ENCODE results near the gene GRIK3. TPM values are rescaled to one million over a fixed set of nuclear protein-coding genes. Genes with fewer than 3 reads are reported as not detected.

The GRIK3 gene
- polyA plus RNA-seq, 2 of the 4 experiments (the other 2 are of a cell fraction), result not detected

DNA sequence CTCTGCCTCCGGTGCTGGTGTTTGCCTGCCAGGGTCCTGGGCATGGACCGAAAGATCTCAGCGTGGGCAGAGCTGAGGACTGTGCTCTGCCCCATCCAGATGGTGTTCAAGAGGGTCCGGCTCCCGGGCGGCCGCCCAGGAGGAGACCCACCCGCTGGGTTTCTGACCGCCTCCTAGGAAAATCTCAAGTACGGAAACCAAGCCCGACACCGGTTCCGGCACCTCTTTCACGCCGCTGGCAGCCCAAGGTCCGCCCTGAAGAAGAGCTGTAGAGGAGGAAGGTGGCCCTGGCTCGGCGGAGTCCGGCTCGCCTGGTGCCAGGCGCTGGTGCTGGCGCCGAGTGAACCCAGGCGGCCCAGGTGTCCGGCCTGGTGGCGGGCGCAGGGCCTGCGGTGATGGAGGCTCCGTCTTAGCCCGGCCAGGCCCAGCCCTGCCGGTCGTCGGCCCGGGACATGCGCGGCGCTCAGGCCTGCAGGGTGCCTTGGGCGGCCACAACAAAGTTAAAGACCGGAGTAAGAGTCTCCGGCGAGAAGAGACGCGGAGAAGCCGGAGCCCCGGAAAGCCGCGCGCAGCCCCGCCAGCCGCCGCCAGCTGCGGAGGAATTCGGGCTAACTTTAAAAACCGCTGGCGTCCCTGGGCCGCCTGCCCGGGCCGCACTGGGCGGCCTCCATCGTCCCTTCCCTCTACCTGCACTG lies 1.5 kb downstream of the GRIK3 start:
- ATAC-seq, result peak in 1 of 2 experiments; percentile 23; a peak in 2 of 6 replicates
- H3K4me2 ChIP-seq, result no peak overlapping the region
- DNase-seq (ENCODE audit: low read depth in 1 of 2, low spot score in 1 of 2), result no peak
- H3K27ac ChIP-seq, result no peak overlapping the region
- POLR2A ChIA-PET, result no interaction called here
- no peaks in the 10 kb centered on the region for H3K4me1 ChIP-seq
- no peak for FAIRE-seq
- TF ChIP-seq RARB (CRISPR knock-in tag; IDR thresholded peaks at IDR 0.05) (no peak), PHF8 (IDR thresholded peaks at IDR 0.05; ENCODE audit: borderline replicate concordance, low read depth) (no peak)
- TF ChIP-seq, protein P1, sequence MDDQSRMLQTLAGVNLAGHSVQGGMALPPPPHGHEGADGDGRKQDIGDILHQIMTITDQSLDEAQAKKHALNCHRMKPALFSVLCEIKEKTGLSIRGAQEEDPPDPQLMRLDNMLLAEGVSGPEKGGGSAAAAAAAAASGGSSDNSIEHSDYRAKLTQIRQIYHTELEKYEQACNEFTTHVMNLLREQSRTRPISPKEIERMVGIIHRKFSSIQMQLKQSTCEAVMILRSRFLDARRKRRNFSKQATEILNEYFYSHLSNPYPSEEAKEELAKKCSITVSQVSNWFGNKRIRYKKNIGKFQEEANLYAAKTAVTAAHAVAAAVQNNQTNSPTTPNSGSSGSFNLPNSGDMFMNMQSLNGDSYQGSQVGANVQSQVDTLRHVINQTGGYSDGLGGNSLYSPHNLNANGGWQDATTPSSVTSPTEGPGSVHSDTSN (IDR thresholded peaks at IDR 0.05), result no peak
- H3K4me3 ChIP-seq, result no peak overlapping the region
- CTCF ChIA-PET, result no interaction called here
- 25% methylated on average over 17 of the region's 60 CpGs for WGBS (ENCODE audit: missing lambda C conversion rate)
- no peaks in the 10 kb centered on the region for H3K9me3 ChIP-seq

DNA sequence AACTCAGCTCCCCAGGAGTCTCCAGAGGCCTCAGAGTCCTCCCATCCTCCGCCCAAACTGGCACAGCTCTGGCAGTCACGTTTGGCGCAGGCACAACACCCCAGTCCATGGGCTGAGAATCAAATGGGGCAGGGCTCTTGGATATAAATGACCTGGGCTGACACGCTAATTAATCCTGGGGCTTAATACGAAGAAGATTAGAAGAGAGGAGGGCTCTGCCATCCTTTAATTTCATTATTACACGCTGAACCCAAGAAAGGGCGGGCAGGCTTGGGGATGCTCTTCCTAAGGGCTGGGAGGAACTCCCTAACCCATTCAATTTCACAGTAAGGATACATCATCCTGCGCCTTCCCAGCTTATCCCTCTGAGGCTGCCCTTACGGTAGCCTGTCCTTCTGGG lies 2.4 kb downstream of the GRIK3 start:
- ATAC-seq (no peak), FAIRE-seq (no peak), DNase-seq (ENCODE audit: low read depth in 1 of 2, low spot score in 1 of 2) (no peak)
- Histone ChIP-seq H3K9me3 (no peaks in the 10 kb centered on the region), H3K27ac (no peak overlapping the region), H3K4me3 (no peak overlapping the region), H3K4me1 (no peaks in the 10 kb centered on the region), H3K4me2 (no peak overlapping the region)
- ChIA-PET CTCF (no interaction called here), POLR2A (no interaction called here)
- TF ChIP-seq FOXS1 (CRISPR knock-in tag; IDR thresholded peaks at IDR 0.05) (no peak), FOSB (CRISPR knock-in tag; IDR thresholded peaks at IDR 0.05) (no peak), KDM1A (IDR thresholded peaks at IDR 0.05; ENCODE audit: low read depth) (no peak), NPAS2 (CRISPR knock-in tag; IDR thresholded peaks at IDR 0.05; ENCODE audit: borderline replicate concordance) (no peak), POLR2AphosphoS2 (conservative IDR thresholded peaks at IDR 0.05; ENCODE audit: low read length) (no peak), HOXB5 (CRISPR knock-in tag; IDR thresholded peaks at IDR 0.05) (no peak), HEYL (CRISPR knock-in tag; IDR thresholded peaks at IDR 0.05) (no peak), MAZ (IDR thresholded peaks at IDR 0.05; ENCODE audit: borderline replicate concordance, low read depth, low read length) (no peak), EP300 (IDR thresholded peaks at IDR 0.05) (no peak), JUN (IDR thresholded peaks at IDR 0.05) (no peak)
- TF ChIP-seq, protein P2, sequence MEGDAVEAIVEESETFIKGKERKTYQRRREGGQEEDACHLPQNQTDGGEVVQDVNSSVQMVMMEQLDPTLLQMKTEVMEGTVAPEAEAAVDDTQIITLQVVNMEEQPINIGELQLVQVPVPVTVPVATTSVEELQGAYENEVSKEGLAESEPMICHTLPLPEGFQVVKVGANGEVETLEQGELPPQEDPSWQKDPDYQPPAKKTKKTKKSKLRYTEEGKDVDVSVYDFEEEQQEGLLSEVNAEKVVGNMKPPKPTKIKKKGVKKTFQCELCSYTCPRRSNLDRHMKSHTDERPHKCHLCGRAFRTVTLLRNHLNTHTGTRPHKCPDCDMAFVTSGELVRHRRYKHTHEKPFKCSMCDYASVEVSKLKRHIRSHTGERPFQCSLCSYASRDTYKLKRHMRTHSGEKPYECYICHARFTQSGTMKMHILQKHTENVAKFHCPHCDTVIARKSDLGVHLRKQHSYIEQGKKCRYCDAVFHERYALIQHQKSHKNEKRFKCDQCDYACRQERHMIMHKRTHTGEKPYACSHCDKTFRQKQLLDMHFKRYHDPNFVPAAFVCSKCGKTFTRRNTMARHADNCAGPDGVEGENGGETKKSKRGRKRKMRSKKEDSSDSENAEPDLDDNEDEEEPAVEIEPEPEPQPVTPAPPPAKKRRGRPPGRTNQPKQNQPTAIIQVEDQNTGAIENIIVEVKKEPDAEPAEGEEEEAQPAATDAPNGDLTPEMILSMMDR (IDR thresholded peaks at IDR 0.05), result no peak
- TF ChIP-seq, protein P3, sequence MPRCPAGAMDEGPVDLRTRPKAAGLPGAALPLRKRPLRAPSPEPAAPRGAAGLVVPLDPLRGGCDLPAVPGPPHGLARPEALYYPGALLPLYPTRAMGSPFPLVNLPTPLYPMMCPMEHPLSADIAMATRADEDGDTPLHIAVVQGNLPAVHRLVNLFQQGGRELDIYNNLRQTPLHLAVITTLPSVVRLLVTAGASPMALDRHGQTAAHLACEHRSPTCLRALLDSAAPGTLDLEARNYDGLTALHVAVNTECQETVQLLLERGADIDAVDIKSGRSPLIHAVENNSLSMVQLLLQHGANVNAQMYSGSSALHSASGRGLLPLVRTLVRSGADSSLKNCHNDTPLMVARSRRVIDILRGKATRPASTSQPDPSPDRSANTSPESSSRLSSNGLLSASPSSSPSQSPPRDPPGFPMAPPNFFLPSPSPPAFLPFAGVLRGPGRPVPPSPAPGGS (IDR thresholded peaks at IDR 0.05), result no peak
- TF ChIP-seq, protein P4, sequence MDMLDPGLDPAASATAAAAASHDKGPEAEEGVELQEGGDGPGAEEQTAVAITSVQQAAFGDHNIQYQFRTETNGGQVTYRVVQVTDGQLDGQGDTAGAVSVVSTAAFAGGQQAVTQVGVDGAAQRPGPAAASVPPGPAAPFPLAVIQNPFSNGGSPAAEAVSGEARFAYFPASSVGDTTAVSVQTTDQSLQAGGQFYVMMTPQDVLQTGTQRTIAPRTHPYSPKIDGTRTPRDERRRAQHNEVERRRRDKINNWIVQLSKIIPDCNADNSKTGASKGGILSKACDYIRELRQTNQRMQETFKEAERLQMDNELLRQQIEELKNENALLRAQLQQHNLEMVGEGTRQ (IDR thresholded peaks at IDR 0.05), result no peak
- TF ChIP-seq, protein P5, sequence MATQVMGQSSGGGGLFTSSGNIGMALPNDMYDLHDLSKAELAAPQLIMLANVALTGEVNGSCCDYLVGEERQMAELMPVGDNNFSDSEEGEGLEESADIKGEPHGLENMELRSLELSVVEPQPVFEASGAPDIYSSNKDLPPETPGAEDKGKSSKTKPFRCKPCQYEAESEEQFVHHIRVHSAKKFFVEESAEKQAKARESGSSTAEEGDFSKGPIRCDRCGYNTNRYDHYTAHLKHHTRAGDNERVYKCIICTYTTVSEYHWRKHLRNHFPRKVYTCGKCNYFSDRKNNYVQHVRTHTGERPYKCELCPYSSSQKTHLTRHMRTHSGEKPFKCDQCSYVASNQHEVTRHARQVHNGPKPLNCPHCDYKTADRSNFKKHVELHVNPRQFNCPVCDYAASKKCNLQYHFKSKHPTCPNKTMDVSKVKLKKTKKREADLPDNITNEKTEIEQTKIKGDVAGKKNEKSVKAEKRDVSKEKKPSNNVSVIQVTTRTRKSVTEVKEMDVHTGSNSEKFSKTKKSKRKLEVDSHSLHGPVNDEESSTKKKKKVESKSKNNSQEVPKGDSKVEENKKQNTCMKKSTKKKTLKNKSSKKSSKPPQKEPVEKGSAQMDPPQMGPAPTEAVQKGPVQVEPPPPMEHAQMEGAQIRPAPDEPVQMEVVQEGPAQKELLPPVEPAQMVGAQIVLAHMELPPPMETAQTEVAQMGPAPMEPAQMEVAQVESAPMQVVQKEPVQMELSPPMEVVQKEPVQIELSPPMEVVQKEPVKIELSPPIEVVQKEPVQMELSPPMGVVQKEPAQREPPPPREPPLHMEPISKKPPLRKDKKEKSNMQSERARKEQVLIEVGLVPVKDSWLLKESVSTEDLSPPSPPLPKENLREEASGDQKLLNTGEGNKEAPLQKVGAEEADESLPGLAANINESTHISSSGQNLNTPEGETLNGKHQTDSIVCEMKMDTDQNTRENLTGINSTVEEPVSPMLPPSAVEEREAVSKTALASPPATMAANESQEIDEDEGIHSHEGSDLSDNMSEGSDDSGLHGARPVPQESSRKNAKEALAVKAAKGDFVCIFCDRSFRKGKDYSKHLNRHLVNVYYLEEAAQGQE (IDR thresholded peaks at IDR 0.05), result no peak
- WGBS (ENCODE audit: missing lambda C conversion rate), result 21% methylated on average over 8 of the region's 9 CpGs
